HG03469 (cell line): ENCODE data around the gene HTR4.

Experiments used
- ATAC-seq: cut with Tn5 transposase; IDR thresholded peaks from one replicate; pipeline ENCODE4 v1.9.1; 2021; ENCODE audit warnings: mild to moderate bottlenecking, moderate library complexity, moderate number of reproducible peaks; ENCODE audit not compliant: unreplicated experiment

The HTR4 gene

GRCh38 chr5:148443998-148444397 is 210.3 kb downstream of the HTR4 start:
- peak; percentile 87 for ATAC-seq

GRCh38 chr5:148443241-148443640 is 211.1 kb downstream of the HTR4 start:
- no peak for ATAC-seq

DNA sequence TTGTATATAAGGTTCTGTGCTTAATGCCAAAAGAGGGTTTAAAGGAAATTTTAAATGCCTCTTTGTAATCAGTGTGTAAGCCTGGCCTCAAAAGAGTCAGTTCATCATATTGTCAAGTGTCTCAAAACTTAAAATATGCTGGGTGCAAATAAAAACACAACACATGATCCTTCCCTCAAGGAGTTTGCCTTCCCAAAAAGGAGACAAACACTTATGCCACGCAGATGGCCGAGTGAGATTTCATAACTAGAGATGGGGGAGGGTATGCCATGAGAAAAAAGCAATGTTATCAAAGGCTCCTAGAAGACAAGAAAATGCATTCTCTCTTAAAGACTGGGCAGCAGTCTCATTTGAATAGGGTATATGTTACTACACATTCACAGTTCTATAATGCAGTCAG is 215.4 kb downstream of the HTR4 start:
- no peak for ATAC-seq

GRCh38 chr5:148437249-148437648 is 217.1 kb downstream of the HTR4 start:
- no peak for ATAC-seq

GRCh38 chr5:148436029-148436428 is 218.3 kb downstream of the HTR4 start:
- ATAC-seq = no peak

- ATAC-seq = no peak
Observed at GRCh38 chr5:148433826-148434225, 220.5 kb downstream of the HTR4 start.
